GM21576 (cell line): ENCODE data around the gene DBF4B.
"Not testable (repeated sequence)": the region's sequence is repeated elsewhere in the genome, so short reads cannot be mapped to it uniquely, and the experiment has no call there.

Experiments
- ATAC-seq: cut with Tn5 transposase; IDR thresholded peaks from one replicate; pipeline ENCODE4 v1.9.1; 2021; ENCODE audit warnings: mild to moderate bottlenecking, moderate library complexity; ENCODE audit not compliant: unreplicated experiment

DBF4B gene, protein sequence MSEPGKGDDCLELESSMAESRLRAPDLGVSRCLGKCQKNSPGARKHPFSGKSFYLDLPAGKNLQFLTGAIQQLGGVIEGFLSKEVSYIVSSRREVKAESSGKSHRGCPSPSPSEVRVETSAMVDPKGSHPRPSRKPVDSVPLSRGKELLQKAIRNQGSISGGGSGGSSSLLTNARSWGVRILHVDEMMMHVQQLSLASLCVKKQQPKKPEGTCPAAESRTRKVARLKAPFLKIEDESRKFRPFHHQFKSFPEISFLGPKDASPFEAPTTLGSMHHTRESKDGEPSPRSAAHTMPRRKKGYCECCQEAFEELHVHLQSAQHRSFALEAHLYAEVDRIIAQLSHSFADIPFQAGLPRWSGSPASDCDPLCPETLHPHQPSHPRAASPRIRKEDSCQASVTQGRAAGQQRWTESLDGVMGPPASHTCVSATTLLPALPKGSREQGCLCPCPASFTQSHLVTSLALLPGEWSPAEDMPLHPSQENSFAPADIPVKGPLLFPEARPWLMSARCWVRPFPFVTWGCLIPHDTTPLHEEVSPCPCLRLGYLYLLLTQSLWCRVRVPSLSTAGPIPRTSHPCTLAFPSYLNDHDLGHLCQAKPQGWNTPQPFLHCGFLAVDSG

DNA sequence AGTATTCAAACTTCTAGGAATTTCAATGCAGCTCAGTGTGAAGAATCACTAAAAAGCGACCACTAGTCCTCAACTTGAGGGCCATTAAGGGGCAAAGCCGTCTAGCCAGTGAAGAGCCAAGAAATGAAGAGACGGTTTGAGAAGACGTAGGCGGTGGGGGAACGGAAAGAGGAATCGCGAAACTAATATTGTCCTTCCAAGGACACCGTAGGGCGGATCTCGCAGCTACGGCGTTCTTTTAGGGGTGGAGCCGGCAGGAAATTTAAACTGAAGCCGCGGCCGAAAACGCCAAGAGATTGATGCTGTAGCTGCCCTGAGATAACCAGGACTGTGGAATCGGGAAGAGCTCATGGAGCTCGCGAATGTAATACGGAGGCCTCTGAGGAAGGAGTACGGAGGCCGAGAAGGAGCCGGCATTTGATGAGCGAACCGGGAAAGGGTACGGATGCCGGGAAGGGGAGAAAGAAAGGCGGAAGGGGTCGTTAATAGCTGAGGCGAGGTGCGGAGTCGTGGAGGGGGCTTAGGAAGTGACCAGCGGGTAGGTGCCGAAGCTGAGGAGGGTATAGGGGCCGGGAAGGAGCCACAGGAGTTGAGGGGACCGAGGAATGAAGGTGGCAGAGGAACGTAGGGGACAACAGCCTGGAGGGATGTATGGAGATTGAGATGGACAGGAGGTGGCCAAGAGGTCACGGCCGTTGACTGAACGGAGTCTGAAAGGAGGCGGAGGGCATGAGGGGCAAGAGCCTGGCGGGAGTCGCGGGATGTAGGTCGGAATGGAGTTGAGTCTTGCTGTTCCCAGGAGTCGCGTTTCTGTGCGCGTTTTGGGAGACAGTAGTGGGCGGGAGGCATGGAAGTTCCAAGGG, at the start of gene DBF4B:
DBF4B (plus strand) TSS at position 265 of the 863 bp plus-strand sequence; CDS start at position 421, 156 bp downstream.
- no peak for ATAC-seq

DNA sequence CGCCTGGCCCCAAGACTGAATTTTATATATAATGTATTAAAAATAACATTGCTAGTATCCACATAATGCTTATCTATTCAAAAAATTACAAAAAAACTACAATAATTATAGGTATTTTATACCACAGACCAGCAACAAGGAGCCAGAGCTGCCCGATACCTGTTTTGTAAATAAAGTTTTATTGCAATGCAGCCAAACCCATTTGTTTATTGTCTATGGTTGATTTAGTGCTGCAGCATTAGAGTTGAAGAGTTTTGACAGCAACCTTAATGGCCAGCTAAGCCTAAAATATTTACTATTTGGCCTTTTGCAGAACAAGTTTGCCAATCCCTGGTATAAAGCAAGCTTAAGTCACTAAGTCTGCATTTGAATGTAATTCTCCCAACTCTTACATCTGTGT, 46.6 kb upstream of the DBF4B start:
- no peak for ATAC-seq

DNA sequence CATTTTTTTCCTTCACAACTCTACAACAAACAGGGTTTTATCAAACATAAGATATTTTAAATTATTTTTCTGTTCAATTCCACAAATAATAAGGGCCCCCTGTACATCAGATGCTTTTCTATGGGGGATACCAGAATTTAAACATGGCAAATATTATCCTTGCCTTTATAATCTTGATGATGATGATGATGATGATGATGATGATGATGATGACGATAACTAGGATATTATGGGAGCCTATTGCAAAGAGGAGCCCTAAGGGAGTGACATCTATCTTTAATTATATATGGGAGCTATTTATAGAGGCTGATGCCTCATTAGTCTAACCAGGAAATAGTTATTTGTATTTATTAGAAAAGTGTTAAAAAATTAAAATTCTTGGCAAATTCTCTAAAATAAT, 45.4 kb upstream of the DBF4B start:
- ATAC-seq: no peak

DNA sequence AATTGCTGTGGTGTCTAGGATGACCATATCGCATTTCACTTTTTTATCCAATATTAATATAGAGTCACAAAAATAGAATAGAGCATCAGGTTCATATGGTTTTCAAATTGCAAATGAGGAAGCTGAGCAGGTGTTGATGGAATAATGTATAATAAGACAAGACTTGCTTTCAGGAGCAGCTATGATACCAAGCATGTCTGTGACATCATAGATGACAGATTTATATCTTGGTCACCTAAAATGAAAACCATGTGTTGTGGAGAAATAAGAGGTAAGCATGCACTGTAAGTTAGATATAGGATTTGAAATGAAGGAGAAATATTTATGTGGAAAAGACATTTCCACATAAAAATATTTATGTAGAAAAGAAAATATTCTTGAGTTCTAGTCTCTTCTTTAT, 43.6 kb upstream of the DBF4B start:
- ATAC-seq: no peak

DNA sequence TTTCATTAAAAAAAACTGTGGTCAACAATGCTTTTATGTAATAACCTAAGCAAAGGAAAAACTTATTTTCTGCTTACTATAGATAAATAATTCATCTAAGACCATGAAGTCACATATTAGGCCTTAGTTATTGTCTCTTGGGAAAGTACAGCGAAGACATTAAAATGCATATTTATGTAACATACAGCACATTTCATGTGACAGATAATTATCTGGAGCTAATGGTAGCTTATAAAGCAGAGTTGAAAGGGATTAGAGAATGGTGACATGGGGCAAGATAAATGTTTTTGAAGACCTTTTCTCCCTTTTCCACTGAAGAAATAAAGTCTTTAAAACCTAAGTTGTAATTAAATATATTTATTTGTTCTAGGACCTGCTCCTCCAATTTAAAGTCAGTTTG, 42.5 kb upstream of the DBF4B start:
- no peak for ATAC-seq

DNA sequence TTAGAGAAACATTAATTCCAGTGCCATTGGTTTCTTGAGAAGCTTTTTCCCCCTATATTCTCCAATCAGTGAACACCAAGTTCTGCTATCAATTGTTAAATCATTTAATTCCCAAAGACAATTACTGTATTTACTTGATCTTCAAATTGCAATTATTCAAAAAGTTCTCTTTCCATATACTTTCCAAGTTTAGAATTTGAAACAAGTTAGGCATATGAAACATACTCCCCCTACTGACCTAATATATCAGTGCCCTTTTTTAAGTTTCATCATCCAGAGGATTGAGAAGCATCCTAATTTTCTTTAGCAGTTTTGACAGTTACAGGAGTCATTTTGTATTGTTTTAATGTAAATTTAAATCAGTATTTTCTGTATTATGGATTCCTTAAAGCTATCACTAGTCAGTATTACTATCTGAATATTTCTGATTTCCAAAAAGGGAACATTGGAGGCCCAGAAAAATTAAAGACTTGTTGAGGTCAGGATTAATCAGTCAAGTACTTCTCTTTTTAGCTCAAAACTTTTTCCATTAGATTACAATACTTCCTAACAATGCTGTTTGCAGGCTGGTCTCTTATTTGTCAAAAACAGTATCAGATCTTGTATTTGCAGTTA, 35.9 kb upstream of the DBF4B start:
- no peak for ATAC-seq

DNA sequence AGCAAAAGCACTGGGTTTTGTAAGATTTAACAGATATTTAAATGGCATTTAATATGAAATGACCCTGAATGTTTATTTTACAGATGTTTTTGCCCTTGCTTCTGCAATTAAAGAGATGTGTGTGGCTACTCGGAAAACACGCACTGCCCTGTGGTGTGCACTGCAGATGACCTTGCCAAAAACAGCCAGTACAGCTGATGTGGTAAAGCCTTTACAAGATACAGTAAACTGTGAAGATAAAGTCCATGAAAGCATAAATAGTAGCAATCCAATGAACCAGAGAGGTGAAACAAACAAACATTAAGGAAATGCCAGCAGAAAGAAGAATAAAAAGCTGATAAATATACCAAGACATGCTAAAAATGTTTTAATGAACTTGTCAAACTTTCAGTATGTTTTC, 34.6 kb upstream of the DBF4B start:
- ATAC-seq: no peak

DNA sequence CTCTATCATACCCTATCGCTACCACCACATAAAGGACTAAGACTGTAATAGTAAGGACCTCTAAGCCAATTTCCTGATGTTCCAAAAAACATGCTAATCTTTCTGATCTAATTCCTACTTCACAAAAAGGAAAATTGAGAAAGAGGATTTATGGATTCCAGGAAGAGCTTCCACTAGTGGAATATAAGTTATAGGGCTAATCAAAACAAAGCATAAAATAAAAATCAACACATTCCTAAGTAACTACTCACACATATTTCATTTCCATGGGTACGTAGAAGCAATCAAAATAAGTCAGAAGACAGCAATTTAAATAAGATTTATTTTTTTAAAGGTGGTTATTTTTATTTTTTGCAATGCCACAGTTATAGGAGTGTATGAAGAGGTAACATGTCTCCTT, 31.3 kb upstream of the DBF4B start:
- no peak for ATAC-seq

DNA sequence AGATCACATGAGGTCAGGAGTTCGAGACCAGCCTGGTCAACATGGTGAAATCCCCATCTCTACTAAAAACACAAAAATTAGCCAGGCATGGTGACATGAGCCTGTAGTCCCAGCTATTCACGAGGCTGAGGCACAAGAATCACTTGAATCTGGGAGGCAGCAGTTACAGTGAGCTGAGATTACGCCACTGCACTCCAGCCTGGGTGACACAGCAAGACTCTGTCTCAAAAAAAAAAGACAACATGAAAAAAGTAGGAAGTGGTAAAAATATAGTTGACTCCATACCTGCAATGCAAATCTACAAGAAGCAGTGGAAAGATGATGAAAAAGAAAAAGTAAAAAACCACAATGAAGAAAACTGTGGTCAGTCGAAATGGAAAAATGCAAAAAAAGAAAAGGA, 25.2 kb upstream of the DBF4B start:
- not testable (repeated sequence) for ATAC-seq

DNA sequence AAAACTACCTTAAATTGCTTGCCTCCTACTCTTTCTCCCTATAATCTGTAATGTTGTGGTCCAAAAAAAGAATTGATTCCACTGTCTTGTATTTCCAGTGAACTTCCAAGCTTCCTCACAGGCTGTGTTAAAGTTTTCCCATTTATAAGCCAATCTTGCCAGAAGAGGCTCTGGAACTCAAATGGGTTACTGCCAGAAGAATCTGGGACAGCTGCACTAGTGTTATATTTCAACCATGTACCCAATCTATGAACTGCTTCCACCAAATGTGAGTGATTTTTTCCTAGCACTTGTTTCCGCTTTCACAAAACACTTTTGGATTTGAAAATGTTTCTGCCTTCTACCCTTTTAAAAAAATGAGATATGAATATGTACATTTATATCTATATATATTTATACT, 20.7 kb upstream of the DBF4B start:
- no peak for ATAC-seq

DNA sequence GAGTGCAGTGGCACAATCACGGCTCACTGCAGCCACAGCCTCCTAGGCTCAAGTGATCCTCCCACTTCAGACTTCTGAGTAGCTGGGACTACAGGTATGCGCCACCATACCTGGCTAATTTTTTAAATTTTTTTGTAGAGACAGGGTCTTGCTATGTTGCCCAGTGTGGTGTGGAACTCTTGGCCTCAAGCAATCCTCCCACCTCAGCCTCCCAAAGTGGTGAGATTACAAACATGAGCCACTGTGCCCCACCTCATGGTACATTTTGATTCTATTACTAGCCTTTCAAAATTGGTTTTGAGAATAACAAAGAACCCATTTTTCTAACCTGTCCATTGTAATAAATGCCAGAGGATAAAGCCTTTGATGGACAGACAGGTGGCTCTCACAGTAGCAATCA, 20.3 kb upstream of the DBF4B start:
- ATAC-seq: no peak

DNA sequence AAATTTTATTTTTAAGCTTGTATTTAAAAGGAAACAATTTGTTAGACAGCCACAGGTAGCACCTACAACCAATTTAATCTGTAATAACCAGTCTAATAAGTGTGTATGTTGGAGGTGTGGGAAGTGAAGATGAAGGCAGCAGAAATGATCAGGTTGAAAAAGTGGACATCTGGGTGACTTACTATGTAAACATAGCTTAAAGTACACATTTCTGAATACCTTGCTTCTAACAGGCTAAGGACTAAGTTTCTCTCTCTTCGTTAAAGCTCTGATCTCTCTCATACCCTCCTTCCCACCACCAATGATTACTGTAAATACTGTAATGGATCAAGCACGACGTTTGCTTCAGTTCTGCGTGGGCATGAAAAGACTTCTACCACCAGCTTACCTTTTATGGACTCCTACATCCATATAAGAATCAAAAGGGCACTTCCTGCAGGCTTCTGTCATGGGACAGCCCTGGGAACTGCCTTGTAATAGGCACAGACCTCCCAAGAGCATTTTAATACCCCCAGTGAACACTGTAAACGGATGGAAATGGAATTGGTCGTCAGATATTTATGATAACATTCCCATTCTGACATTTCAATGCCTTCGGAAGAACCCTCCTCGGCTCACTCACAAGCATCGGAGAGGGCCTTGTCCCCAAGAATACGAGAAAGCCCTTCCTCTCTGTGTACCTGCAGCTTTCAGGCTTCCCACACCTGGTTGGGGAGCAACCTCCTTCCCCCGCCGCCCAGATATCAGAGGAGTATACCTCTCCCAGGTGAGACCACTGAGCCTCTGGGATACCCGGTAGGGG, 19.6 kb upstream of the DBF4B start:
- peak; percentile 27 for ATAC-seq

DNA sequence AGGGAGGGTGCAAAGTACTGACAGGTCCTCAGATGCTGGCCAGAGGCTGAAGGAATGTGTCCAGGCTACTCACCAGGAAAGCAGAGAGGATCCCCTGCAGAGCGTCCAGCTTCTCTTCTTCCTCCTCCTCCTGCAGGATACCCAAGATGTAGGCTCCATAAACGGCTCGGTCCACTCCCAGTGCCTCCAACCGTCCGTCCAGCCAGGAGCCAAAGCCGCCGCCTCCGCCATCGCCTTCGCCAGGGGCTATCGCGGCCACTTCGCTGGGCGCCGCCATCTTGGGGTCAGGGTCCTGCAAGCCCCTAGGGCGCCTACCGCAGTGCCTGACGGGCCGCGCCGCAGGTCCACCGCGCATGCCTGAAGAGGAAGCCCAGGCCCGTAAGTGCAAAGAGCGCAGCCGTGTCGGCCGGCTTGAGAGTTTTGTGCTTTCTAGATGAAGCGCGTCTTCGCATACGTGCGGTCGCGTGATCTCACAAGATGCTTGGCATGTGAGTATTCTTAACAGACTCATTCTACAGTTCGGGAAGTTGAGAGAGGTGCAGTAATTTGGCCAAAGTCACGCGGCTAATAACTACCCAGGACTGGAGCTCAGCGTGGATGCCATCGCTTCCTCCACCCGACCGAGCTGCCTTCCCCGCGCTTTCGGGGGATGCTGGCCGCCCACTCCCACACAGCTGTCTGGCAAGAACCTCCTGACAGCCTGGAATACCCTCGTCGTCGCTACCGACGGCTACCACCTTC, 18.8 kb upstream of the DBF4B start, which contains the start of gene CCDC43:
CCDC43 (minus strand) TSS at position 300 of the 741 bp plus-strand sequence; CDS start at position 277, 23 bp downstream.
- peak; percentile 80 for ATAC-seq

DNA sequence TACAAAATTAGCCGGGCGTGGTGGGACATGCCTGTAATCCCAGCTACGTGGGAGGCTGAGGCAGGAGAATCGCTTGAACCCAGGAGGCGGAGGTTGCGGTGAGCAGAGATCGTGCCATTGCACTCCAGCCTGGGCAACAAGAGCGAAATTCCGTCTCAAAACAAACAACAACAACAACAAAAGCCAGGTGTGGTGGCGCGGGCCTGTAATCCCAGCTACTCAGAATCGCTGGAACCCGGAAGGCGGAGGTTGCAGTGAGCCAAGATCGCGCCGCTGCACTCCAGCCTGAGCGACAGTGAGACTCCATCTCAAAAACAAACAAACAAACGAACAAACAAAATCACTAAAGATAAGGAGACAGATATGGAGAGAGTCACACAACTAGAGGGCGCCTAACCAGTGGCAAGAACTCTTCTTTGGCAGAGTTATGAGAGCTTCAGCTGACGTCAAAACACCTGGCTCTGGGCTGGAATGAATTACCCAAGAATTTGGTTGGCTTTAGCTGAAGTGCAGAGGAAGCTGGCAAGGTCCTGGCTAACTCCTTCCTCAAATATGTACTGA, 17.6 kb upstream of the DBF4B start:
- not testable (repeated sequence) for ATAC-seq

DNA sequence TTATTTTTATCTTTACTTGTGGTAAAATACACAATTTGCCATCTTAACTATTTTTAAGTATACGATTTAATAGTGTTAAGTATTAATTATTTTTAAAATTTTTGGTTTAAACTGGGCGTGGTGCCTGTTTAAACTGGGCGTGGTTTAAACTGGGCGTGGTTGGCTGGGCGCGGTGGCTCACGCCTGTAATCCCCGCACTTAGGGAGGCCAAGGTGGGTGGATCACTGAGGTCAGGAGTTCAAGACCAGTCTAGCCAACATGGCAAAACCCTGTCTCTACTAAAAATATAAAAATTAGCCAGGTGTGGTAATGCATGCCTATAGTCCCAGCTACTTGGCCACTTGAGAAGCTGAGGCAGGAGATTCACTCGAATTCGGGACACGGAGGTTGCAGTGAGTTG, 14.9 kb upstream of the DBF4B start:
- no peak for ATAC-seq

DNA sequence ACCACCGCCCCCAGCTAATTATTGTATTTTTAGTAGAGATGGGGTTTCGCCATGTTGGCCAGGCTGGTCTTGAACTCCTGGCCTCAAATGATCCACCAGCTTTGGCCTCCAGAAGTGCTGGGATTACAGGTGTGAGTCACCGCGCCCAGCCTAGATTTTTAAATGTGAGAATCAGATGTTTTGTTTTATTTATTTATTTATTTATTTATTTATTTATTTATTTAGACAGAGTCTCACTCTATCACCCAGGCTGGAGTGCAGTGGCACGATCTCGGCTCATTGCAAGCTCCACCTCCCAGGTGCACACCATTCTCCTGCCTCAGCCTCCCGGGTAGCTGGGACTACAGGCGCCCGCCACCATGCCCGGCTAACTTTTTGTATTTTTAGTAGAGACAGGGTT, 8.2 kb upstream of the DBF4B start:
- not testable (repeated sequence) for ATAC-seq

DNA sequence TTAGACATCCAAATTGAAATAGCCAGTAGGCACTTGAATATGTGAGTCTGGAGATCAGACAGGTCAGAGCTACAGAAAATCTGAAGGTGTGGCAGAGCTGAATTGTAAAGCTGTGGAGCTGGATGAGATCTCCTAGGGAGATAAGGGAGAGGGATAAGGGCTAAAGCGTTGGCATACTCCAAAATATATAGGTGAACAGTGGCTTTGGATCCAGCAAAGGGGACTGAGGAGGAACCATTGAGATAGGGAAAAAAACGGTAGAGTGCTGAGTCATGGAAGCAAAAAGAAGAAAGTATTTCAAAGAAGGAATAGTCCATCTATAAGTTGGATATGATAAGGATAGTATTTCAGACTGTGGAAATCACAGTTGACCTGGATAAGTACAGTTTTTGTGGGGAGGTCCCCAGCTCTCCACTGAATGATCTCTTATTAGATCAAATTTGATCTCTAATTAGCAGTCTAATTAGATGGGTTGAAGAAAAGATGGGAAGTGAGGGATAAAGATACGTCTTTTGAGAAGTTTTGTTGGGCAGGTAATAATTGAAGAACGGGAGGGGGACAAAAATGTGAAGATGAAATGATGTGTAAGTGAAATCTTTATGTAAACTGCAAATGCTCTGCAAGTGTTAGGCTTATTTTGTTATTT, 587 bp upstream of the DBF4B start:
- ATAC-seq: no peak

DNA sequence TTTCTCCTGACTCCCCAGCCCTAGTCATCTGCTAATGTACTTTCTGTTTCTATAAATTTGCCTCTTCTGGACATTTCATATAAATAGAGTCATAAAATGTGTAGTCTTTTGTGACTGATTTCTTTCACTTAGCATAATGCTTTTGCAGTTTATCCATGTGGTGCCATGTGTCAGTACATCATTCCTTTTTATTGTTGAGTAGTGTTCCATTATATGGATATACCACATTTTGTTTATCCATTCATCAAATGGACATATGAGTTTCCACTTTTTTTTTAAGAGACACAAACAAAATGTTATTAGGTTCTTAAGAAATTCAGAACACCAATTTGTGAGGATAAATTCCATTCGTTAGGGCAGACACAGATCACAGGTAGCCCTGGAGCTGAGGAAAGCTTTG, 11.0 kb downstream of the DBF4B start:
- ATAC-seq: no peak

DNA sequence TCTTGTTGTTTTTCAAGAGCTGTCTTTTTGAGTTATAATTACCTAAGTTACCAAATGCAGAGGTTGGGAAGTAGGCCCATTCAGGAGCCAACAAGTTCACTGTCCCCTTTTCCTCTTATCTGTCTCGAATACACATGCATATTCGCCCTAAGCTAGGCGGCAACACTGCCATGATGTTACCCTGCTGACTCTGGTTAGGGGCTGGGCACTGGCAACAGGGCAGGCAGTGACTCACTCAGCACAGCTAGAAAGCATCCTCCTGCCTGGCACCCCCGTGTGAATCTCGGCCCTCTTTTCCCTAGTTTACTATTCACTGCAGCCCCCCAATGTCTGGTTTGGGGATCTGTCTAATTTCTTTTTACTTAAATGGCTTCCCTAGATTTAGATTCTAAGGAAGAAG, 13.8 kb downstream of the DBF4B start:
- no peak for ATAC-seq
